Astrocyte (in vitro differentiated cells and primary cell): ENCODE results near the gene YIPF5. TPM values are rescaled to one million over a fixed set of nuclear protein-coding genes. Genes with fewer than 3 reads are reported as not detected.

Experiments used
- DNase-seq: peaks from one replicate; pipeline ENCODE4 v3.0.0-alpha.2; 2010; ENCODE audit warnings: low read depth
- FAIRE-seq: peaks from 2 replicates; lab custom pipeline; 2011; peaks lifted over from hg19 to GRCh38; lab: Jason Lieb, UNC
- H2AFZ ChIP-seq: 2 replicates; pipeline ENCODE4 v1.6.0; 2012; ENCODE audit warnings: low read depth, low read length, inconsistent platforms
- H3K27ac ChIP-seq: 2 replicates; pipeline ENCODE4 v1.5.1; 2011; ENCODE audit warnings: low read depth, low read length, inconsistent platforms
- H3K27me3 ChIP-seq: 2 replicates; pipeline ENCODE4 v1.6.0; 2011; ENCODE audit warnings: low read length, inconsistent platforms; ENCODE audit not compliant: insufficient read depth
- H3K36me3 ChIP-seq: 2 replicates; pipeline ENCODE4 v1.5.1; 2011; ENCODE audit warnings: low read length, inconsistent platforms; ENCODE audit not compliant: insufficient read depth
- H3K4me1 ChIP-seq: 2 replicates; pipeline ENCODE4 v1.5.1; 2011; ENCODE audit warnings: low read length, inconsistent platforms; ENCODE audit not compliant: insufficient read depth
- H3K4me2 ChIP-seq: 2 replicates; pipeline ENCODE4 v1.6.0; 2012; ENCODE audit warnings: low read length, inconsistent platforms
- H3K4me3 ChIP-seq: 2 replicates; pipeline ENCODE4 v1.5.1; 2011; ENCODE audit warnings: low read depth, mild to moderate bottlenecking, low read length, inconsistent platforms; ENCODE audit not compliant: insufficient read depth
- H3K79me2 ChIP-seq: 2 replicates; pipeline ENCODE4 v1.6.0; 2012; ENCODE audit warnings: mild to moderate bottlenecking, low read length, inconsistent platforms; ENCODE audit not compliant: insufficient read depth
- H3K9ac ChIP-seq: 2 replicates; pipeline ENCODE4 v1.6.0; 2012; ENCODE audit warnings: mild to moderate bottlenecking, low read length, inconsistent platforms
- H3K9me3 ChIP-seq: 2 replicates; pipeline ENCODE4 v1.5.1; 2012; ENCODE audit warnings: low read depth, mild to moderate bottlenecking, low read length, inconsistent platforms; ENCODE audit not compliant: insufficient read depth
- H4K20me1 ChIP-seq: 2 replicates; pipeline ENCODE4 v1.6.0; 2012; ENCODE audit warnings: low read length, inconsistent platforms; ENCODE audit not compliant: insufficient read depth
- H3K27ac Mint-ChIP-seq: one replicate; pipeline ENCODE4 v1.8.0; 2021; ENCODE audit warnings: mild to moderate bottlenecking, mixed read lengths; ENCODE audit not compliant: unreplicated experiment
- H3K27me3 Mint-ChIP-seq: one replicate; pipeline ENCODE4 v1.8.0; 2021; ENCODE audit warnings: low read depth, mixed read lengths; ENCODE audit not compliant: unreplicated experiment
- H3K36me3 Mint-ChIP-seq: one replicate; pipeline ENCODE4 v1.8.0; 2021; ENCODE audit warnings: low read depth, mixed read lengths; ENCODE audit not compliant: unreplicated experiment
- H3K4me1 Mint-ChIP-seq: one replicate; pipeline ENCODE4 v1.8.0; 2021; ENCODE audit warnings: low read depth, mixed read lengths; ENCODE audit not compliant: unreplicated experiment
- H3K4me3 Mint-ChIP-seq: one replicate; pipeline ENCODE4 v1.8.0; 2021; ENCODE audit warnings: mild to moderate bottlenecking, moderate library complexity, mixed read lengths; ENCODE audit not compliant: unreplicated experiment
- H3K9me3 Mint-ChIP-seq: one replicate; pipeline ENCODE4 v1.8.0; 2021; ENCODE audit warnings: mild to moderate bottlenecking, mixed read lengths; ENCODE audit not compliant: unreplicated experiment
- CTCF ChIP-seq: IDR thresholded peaks from 2 replicates; pipeline ENCODE4 v1.5.1; 2011; ENCODE audit warnings: low read depth, mild to moderate bottlenecking, inconsistent platforms, low read length, moderate library complexity; ENCODE audit not compliant: insufficient read depth
- EZH2 ChIP-seq: IDR thresholded peaks from 2 replicates; pipeline ENCODE4 v1.6.1; 2012; ENCODE audit warnings: mild to moderate bottlenecking, low read length, inconsistent platforms; ENCODE audit not compliant: insufficient read depth
- total RNA-seq: library from RNA; stranded (reverse); gene quantifications from 2 replicates; pipeline ENCODE4 v1.2.1, GENCODE V29; 2021

The YIPF5 gene
- total RNA-seq, 1 donor from 2014 or later, result 132 TPM

- peak overlapping the region; percentile 11 for H3K27ac ChIP-seq
- no peaks in the 10 kb centered on the region for H3K27me3 Mint-ChIP-seq
- peaks cover 26% of the 10 kb centered on the region for H3K36me3 ChIP-seq
- no peaks in the 10 kb centered on the region for H3K9me3 ChIP-seq
- H4K20me1 ChIP-seq, result no peaks in the 10 kb centered on the region
- no peaks in the 10 kb centered on the region for H3K4me1 ChIP-seq
- no peaks in the 10 kb centered on the region for H3K79me2 ChIP-seq
- H3K27ac Mint-ChIP-seq, result no peak overlapping the region
- H3K4me3 ChIP-seq, result no peak overlapping the region
- no peak for DNase-seq
- no peaks in the 10 kb centered on the region for H3K9me3 Mint-ChIP-seq
- no peak overlapping the region for H3K9ac ChIP-seq
- FAIRE-seq, result peak; percentile 13
- H3K4me2 ChIP-seq, result no peak overlapping the region
- peaks cover 3% of the 10 kb centered on the region for H3K4me1 Mint-ChIP-seq
- H3K36me3 Mint-ChIP-seq, result peaks cover 10% of the 10 kb centered on the region
- no peak overlapping the region for H2AFZ ChIP-seq
- H3K4me3 Mint-ChIP-seq, result no peak overlapping the region
- H3K27me3 ChIP-seq, result no peaks in the 10 kb centered on the region
- TF ChIP-seq EZH2, result no peak
- no peak for TF ChIP-seq CTCF
Measured at GRCh38 chr5:144156767-144157171, 13.7 kb downstream of the YIPF5 start.

GRCh38 chr5:144151026-144151425, 19.4 kb downstream of the YIPF5 start:
- Mint-ChIP-seq H3K4me1 (no peaks in the 10 kb centered on the region), H3K27ac (peak overlapping the region; percentile 36)
- peak; percentile 29 for DNase-seq

More at GRCh38 chr5:144151026-144151425, 19.4 kb downstream of the YIPF5 start:
- no peak for FAIRE-seq
- no peaks in the 10 kb centered on the region for H3K4me1 ChIP-seq
- no peak overlapping the region for H3K9ac ChIP-seq
- no peaks in the 10 kb centered on the region for H3K27me3 ChIP-seq
- peaks cover 1% of the 10 kb centered on the region for H3K36me3 Mint-ChIP-seq
- no peaks in the 10 kb centered on the region for H3K9me3 ChIP-seq
- H3K4me3 ChIP-seq, result no peak overlapping the region
- no peak for TF ChIP-seq EZH2
- no peak for TF ChIP-seq CTCF
- no peak overlapping the region for H3K4me3 Mint-ChIP-seq
- no peak overlapping the region for H2AFZ ChIP-seq
- no peaks in the 10 kb centered on the region for H4K20me1 ChIP-seq
- no peaks in the 10 kb centered on the region for H3K9me3 Mint-ChIP-seq
- H3K79me2 ChIP-seq, result no peaks in the 10 kb centered on the region
- no peak overlapping the region for H3K27ac ChIP-seq
- H3K36me3 ChIP-seq, result no peaks in the 10 kb centered on the region
- H3K27me3 Mint-ChIP-seq, result no peaks in the 10 kb centered on the region
- no peak overlapping the region for H3K4me2 ChIP-seq
